ENCODE results near the gene POTEF.
"Not testable (repeated sequence)": the region's sequence is repeated elsewhere in the genome, so short reads cannot be mapped to it uniquely, and the experiment has no call there.

DNA sequence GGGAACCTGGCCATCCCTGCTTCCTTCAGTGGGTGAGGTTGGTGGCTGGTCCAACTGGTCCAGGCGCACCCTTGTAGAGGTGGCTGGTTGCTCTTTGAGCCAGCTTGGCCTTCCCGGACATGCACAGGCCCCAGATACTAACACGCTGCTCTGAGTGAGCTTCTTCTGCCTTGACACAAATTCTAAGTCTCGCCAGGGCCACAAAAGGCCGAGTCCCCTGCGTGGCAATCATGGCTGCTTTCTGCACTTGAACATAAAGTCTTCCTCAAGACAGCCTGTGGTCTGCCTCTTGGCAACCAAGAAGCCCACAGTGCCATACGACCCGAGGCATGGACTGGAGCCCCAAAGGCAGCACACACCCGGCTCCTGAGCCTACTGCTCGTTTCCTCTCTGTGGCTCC, 69.0 kb downstream of the POTEF start:
- TF ChIP-seq, protein P1, sequence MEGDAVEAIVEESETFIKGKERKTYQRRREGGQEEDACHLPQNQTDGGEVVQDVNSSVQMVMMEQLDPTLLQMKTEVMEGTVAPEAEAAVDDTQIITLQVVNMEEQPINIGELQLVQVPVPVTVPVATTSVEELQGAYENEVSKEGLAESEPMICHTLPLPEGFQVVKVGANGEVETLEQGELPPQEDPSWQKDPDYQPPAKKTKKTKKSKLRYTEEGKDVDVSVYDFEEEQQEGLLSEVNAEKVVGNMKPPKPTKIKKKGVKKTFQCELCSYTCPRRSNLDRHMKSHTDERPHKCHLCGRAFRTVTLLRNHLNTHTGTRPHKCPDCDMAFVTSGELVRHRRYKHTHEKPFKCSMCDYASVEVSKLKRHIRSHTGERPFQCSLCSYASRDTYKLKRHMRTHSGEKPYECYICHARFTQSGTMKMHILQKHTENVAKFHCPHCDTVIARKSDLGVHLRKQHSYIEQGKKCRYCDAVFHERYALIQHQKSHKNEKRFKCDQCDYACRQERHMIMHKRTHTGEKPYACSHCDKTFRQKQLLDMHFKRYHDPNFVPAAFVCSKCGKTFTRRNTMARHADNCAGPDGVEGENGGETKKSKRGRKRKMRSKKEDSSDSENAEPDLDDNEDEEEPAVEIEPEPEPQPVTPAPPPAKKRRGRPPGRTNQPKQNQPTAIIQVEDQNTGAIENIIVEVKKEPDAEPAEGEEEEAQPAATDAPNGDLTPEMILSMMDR (IDR thresholded peaks at IDR 0.05; ENCODE audit: low read depth, low read length, missing input control) = not testable (repeated sequence)
- not testable (repeated sequence) for TF ChIP-seq ZBTB33 (IDR thresholded peaks at IDR 0.05); NR2F2 (IDR thresholded peaks at IDR 0.05); RAD21 (IDR thresholded peaks at IDR 0.05); TAF1 (conservative IDR thresholded peaks at IDR 0.05); EGR1 (IDR thresholded peaks at IDR 0.05; ENCODE audit: low read depth in 2 of 2); FOXA2 (IDR thresholded peaks at IDR 0.05)
- TF ChIP-seq, protein P2, sequence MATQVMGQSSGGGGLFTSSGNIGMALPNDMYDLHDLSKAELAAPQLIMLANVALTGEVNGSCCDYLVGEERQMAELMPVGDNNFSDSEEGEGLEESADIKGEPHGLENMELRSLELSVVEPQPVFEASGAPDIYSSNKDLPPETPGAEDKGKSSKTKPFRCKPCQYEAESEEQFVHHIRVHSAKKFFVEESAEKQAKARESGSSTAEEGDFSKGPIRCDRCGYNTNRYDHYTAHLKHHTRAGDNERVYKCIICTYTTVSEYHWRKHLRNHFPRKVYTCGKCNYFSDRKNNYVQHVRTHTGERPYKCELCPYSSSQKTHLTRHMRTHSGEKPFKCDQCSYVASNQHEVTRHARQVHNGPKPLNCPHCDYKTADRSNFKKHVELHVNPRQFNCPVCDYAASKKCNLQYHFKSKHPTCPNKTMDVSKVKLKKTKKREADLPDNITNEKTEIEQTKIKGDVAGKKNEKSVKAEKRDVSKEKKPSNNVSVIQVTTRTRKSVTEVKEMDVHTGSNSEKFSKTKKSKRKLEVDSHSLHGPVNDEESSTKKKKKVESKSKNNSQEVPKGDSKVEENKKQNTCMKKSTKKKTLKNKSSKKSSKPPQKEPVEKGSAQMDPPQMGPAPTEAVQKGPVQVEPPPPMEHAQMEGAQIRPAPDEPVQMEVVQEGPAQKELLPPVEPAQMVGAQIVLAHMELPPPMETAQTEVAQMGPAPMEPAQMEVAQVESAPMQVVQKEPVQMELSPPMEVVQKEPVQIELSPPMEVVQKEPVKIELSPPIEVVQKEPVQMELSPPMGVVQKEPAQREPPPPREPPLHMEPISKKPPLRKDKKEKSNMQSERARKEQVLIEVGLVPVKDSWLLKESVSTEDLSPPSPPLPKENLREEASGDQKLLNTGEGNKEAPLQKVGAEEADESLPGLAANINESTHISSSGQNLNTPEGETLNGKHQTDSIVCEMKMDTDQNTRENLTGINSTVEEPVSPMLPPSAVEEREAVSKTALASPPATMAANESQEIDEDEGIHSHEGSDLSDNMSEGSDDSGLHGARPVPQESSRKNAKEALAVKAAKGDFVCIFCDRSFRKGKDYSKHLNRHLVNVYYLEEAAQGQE (IDR thresholded peaks at IDR 0.05) = not testable (repeated sequence)
- TF ChIP-seq, protein P3, sequence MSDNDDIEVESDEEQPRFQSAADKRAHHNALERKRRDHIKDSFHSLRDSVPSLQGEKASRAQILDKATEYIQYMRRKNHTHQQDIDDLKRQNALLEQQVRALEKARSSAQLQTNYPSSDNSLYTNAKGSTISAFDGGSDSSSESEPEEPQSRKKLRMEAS (IDR thresholded peaks at IDR 0.05) = not testable (repeated sequence)

Measured in liver (tissue), 3 donors.